HEK293T (cell line): ENCODE measurements around the gene CBY1.
"Not testable (repeated sequence)": the region's sequence is repeated elsewhere in the genome, so short reads cannot be mapped to it uniquely, and the experiment has no call there.

ENCODE experiments used
- CTCF ChIA-PET: fragments of 350-600 bp; formaldehyde crosslinking; extraction: SDS; loops from one replicate; lab custom pipeline; 2021; ENCODE audit warnings: antibody characterized with exemption, inconsistent platforms; lab: Yijun Ruan, JAX
- POLR2A ChIA-PET: fragments of 350-600 bp; formaldehyde crosslinking; extraction: SDS; loops from one replicate; lab custom pipeline; 2020; ENCODE audit warnings: antibody characterized with exemption, inconsistent platforms; lab: Yijun Ruan, JAX
- DNase-seq: peaks from one replicate; pipeline ENCODE4 v3.0.0; 2012; ENCODE audit warnings: mixed read lengths; ENCODE audit errors: extremely low spot score
- ARNT ChIP-seq: fragments of 450-650 bp; IDR thresholded peaks from 2 replicates; pipeline ENCODE4 v1.6.1; 2017; ENCODE audit warnings: mild to moderate bottlenecking
- BHLHE40 ChIP-seq: fragments of 450-650 bp; IDR thresholded peaks from 2 replicates; pipeline ENCODE4 v1.6.1; 2016; ENCODE audit warnings: mild to moderate bottlenecking, moderate library complexity, borderline replicate concordance
- CTBP1 ChIP-seq: fragments of 450-650 bp; IDR thresholded peaks from 2 replicates; pipeline ENCODE4 v1.6.1; 2016; ENCODE audit warnings: borderline replicate concordance
- ELF4 ChIP-seq: fragments of 450-650 bp; IDR thresholded peaks from 2 replicates; pipeline ENCODE4 v1.6.1; 2017; ENCODE audit warnings: antibody characterized with exemption
- FOXA1 ChIP-seq: fragments of 450-650 bp; IDR thresholded peaks from 2 replicates; pipeline ENCODE4 v1.6.1; 2016; ENCODE audit warnings: mild to moderate bottlenecking
- FOXK2 ChIP-seq: fragments of 450-650 bp; IDR thresholded peaks from 2 replicates; pipeline ENCODE4 v1.6.1; 2016; ENCODE audit warnings: mild to moderate bottlenecking
- FOXM1 ChIP-seq: fragments of 450-650 bp; IDR thresholded peaks from 2 replicates; pipeline ENCODE4 v1.6.1; 2017; ENCODE audit warnings: mild to moderate bottlenecking, borderline replicate concordance
- HDGF ChIP-seq: fragments of 450-650 bp; IDR thresholded peaks from 2 replicates; pipeline ENCODE4 v1.6.1; 2017; ENCODE audit warnings: antibody characterized with exemption, borderline replicate concordance
- L3MBTL2 ChIP-seq: fragments of 450-650 bp; conservative IDR thresholded peaks from 2 replicates; pipeline ENCODE4 v1.6.1; 2016; ENCODE audit warnings: mild to moderate bottlenecking
- LEF1 ChIP-seq: fragments of 450-650 bp; IDR thresholded peaks from 2 replicates; pipeline ENCODE4 v1.6.1; 2017; ENCODE audit warnings: mild to moderate bottlenecking, borderline replicate concordance
- NFRKB ChIP-seq: fragments of 450-650 bp; IDR thresholded peaks from 2 replicates; pipeline ENCODE4 v1.6.1; 2016; ENCODE audit warnings: mild to moderate bottlenecking, moderate library complexity
- PKNOX1 ChIP-seq: fragments of 450-650 bp; IDR thresholded peaks from 2 replicates; pipeline ENCODE4 v1.6.1; 2016
- SP1 ChIP-seq: fragments of 450-650 bp; IDR thresholded peaks from 2 replicates; pipeline ENCODE4 v1.6.1; 2017
- SUZ12 ChIP-seq: fragments of 450-650 bp; IDR thresholded peaks from 2 replicates; pipeline ENCODE4 v1.6.1; 2016; ENCODE audit warnings: mild to moderate bottlenecking
- TARDBP ChIP-seq: fragments of 450-650 bp; IDR thresholded peaks from 2 replicates; pipeline ENCODE4 v1.6.1; 2016
- ZNF384 ChIP-seq: fragments of 450-650 bp; IDR thresholded peaks from 2 replicates; pipeline ENCODE4 v1.6.1; 2016

CBY1 gene

GRCh38 chr22:38612217-38613006, 44.0 kb upstream of the CBY1 start:
- ChIA-PET CTCF (interaction anchor here (0.9 kb wide), 1 partner anchor 13 kb away, joined by 5 read pairs; no protein-coding TSS in a partner anchor), POLR2A (no interaction called here)
- DNase-seq: no peak

GRCh38 chr22:38613588-38613987, 42.9 kb upstream of the CBY1 start:
- no peak for DNase-seq
- ChIA-PET CTCF (interaction anchor here (0.9 kb wide), 1 partner anchor 11 kb away, joined by 5 read pairs; no protein-coding TSS in a partner anchor), POLR2A (interaction anchor here (1.9 kb wide), 1 partner anchor 68 kb away, joined by 7 read pairs; the partner anchor contains the start of gene TOMM22)
- TF ChIP-seq ARNT: no peak
- TF ChIP-seq LEF1: no peak
- no peak for TF ChIP-seq SUZ12
- no peak for TF ChIP-seq PKNOX1
- no peak for TF ChIP-seq L3MBTL2
- TF ChIP-seq BHLHE40: no peak
- TF ChIP-seq CTBP1: no peak
- TF ChIP-seq ZNF384: no peak
- TF ChIP-seq FOXM1: no peak
- TF ChIP-seq FOXA1: no peak
- no peak for TF ChIP-seq SP1
- no peak for TF ChIP-seq FOXK2

More at GRCh38 chr22:38612217-38613006, 44.0 kb upstream of the CBY1 start:
- TF ChIP-seq CTBP1: no peak
- no peak for TF ChIP-seq FOXK2
- no peak for TF ChIP-seq BHLHE40
- no peak for TF ChIP-seq PKNOX1
- TF ChIP-seq FOXM1: no peak
- TF ChIP-seq L3MBTL2: no peak
- TF ChIP-seq TARDBP: no peak
- TF ChIP-seq ELF4: no peak
- no peak for TF ChIP-seq ZNF384
- TF ChIP-seq SUZ12: no peak

GRCh38 chr22:38614332-38615063, 41.9 kb upstream of the CBY1 start:
- DNase-seq: no peak
- ChIA-PET POLR2A (interaction anchor here (1.9 kb wide), 1 partner anchor 67 kb away, joined by 7 read pairs; the partner anchor contains the start of gene TOMM22), CTCF (no interaction called here)
- no peak for TF ChIP-seq SP1

- POLR2A ChIA-PET, CTCF ChIA-PET, DNase-seq: not testable (repeated sequence)
- TF ChIP-seq ARNT: 0 out of 2 replicates have a peak, but pooled peaks have one; percentile 2
These were observed 41.4 kb upstream of the CBY1 start for GRCh38 chr22:38615064-38615405.

- POLR2A ChIA-PET: no interaction called here
- no peak for DNase-seq
- CTCF ChIA-PET: no interaction called here
- TF ChIP-seq FOXK2: no peak
- TF ChIP-seq ELF4: no peak
- TF ChIP-seq CTBP1: no peak
These were observed 38.2 kb upstream of the CBY1 start for GRCh38 chr22:38618258-38618657.

GRCh38 chr22:38618682-38619081, 37.8 kb upstream of the CBY1 start:
- ChIA-PET POLR2A (no interaction called here), CTCF (no interaction called here)
- DNase-seq: no peak
- TF ChIP-seq SUZ12 (no peak), FOXK2 (no peak), FOXM1 (no peak)

- POLR2A ChIA-PET: no interaction called here
- no peak for DNase-seq
- CTCF ChIA-PET: no interaction called here
- TF ChIP-seq ARNT (no peak), HDGF (no peak), LEF1 (no peak), L3MBTL2 (no peak), PKNOX1 (no peak), NFRKB (no peak), FOXK2 (no peak), FOXM1 (no peak), SP1 (no peak), SUZ12 (no peak), ZNF384 (no peak), ELF4 (no peak), CTBP1 (no peak), TARDBP (no peak), BHLHE40 (no peak), FOXA1 (no peak)
These were observed 33.1 kb upstream of the CBY1 start for GRCh38 chr22:38623351-38623750.
